OCI-LY1 (cell line): ENCODE results near the gene PTP4A1.
"Not testable (repeated sequence)": the region's sequence is repeated elsewhere in the genome, so short reads cannot be mapped to it uniquely, and the experiment has no call there.

Experiments used
- CTCF ChIP-seq: fragments of 200-600 bp; sonication (generic), shearing (Covaris generic); IDR thresholded peaks from 2 replicates; pipeline ENCODE4 v1.5.1; 2017; ENCODE audit warnings: mild to moderate bottlenecking, antibody characterized with exemption, low read length, moderate library complexity, mixed read lengths
- EZH2 ChIP-seq: fragments of 200-600 bp; sonication (generic), shearing (Covaris generic); IDR thresholded peaks from 2 replicates; pipeline ENCODE4 v1.8.0; 2017; ENCODE audit warnings: borderline replicate concordance, mixed run types, mild to moderate bottlenecking, antibody characterized with exemption, low read length, moderate library complexity, mixed read lengths

DNA sequence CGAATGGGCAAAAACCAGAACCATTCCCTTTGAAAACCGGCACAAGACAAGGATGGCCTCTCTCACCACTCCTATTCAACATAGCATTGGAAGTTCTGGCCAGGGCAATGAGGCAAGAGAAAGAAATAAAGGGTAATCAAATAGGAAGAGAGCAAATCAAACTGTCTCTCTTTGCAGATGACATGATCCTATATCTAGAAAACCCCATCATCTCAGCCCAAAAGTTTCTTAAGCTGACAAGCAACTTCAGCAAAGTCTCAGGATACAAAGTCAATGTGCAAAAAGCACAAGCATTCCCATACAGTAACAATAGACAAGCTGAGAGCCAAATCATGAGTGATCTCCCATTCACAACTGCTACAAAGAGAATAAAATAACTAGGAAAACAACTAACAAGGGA, 13.4 kb downstream of the PTP4A1 start:
- not testable (repeated sequence) for TF ChIP-seq CTCF, EZH2
